ENCODE measurements around the gene ARPC1A. TPM values are rescaled to one million over a fixed set of nuclear protein-coding genes. Genes with fewer than 3 reads are reported as not detected.

Gene ARPC1A
- total RNA-seq, 1 donor from 2014 or later, result 133 TPM

Other genes with a start within 250 kb of the ARPC1A start
- 9.0 TPM for gene SMURF1, start 181.8 kb upstream of the ARPC1A start, total RNA-seq
- gene KPNA7, start 117.8 kb upstream of the ARPC1A start, total RNA-seq, result not detected
- gene MYH16, start 53.1 kb upstream of the ARPC1A start, total RNA-seq, result not detected
- 40.6 TPM for gene ARPC1B, start 48.8 kb downstream of the ARPC1A start, total RNA-seq
- gene PDAP1, start 82.7 kb downstream of the ARPC1A start, total RNA-seq, result 97.7 TPM
- gene BUD31, start 83.1 kb downstream of the ARPC1A start, total RNA-seq, result 31.5 TPM
- gene PTCD1, start 112.9 kb downstream of the ARPC1A start, total RNA-seq, result 3.0 TPM
- 19.9 TPM for gene CPSF4, start 113.0 kb downstream of the ARPC1A start, total RNA-seq
- 900 TPM for gene ATP5MF, start 140.3 kb downstream of the ARPC1A start, total RNA-seq
- gene ZNF789, start 147.0 kb downstream of the ARPC1A start, total RNA-seq, result 3.4 TPM
- gene ZNF394, start 174.4 kb downstream of the ARPC1A start, total RNA-seq, result 15.8 TPM
- gene ZKSCAN5, start 178.8 kb downstream of the ARPC1A start, total RNA-seq, result 6.1 TPM
- 6.5 TPM for gene FAM200A, start 226.2 kb downstream of the ARPC1A start, total RNA-seq
- gene ZNF655, start 232.7 kb downstream of the ARPC1A start, total RNA-seq, result 24.0 TPM